Breast epithelium (tissue), 3 donors: Measurements from ENCODE around the gene ADCY5.

Experiments used
- POLR2A ChIP-seq: fragments of 450-650 bp; IDR thresholded peaks from one replicate; pipeline ENCODE4 v1.6.1; 2016; ENCODE audit warnings: antibody characterized with exemption, mild to moderate bottlenecking, moderate library complexity
- POLR2AphosphoS5 ChIP-seq, 3 donors: sonication (generic); formaldehyde crosslinking; IDR thresholded peaks; one replicate each; pipeline ENCODE4 v1.6.1; 2017; ENCODE audit warnings: antibody characterized with exemption in 3 of 3
- TF ChIP-seq, protein P1 (sequence below), 3 donors: fragments of 450-650 bp; IDR thresholded peaks; one replicate each; pipeline ENCODE4 v1.5.1; 2016 to 2017; ENCODE audit warnings: antibody characterized with exemption in 3 of 3, mild to moderate bottlenecking in 3 of 3, moderate library complexity in 3 of 3

DNA sequence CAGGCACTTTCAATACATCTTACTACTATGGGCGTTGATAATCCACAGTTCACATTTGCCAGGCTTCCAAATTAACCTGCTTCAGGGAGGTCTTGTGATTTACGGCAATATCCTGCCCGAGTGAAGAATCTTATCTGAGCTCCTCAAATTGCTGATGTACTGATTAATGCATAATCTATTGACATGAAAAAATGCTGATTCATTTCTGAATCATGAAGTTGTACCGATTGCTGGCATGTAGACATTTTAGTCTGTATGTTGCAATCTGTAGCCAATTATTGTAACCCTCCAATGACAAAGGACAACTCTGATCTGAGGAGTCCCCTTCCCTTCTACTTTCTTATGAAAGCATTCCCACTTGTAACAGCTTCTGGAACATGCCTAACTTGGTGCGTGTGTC lies 150.0 kb downstream of the ADCY5 start:
- TF ChIP-seq, protein P1, sequence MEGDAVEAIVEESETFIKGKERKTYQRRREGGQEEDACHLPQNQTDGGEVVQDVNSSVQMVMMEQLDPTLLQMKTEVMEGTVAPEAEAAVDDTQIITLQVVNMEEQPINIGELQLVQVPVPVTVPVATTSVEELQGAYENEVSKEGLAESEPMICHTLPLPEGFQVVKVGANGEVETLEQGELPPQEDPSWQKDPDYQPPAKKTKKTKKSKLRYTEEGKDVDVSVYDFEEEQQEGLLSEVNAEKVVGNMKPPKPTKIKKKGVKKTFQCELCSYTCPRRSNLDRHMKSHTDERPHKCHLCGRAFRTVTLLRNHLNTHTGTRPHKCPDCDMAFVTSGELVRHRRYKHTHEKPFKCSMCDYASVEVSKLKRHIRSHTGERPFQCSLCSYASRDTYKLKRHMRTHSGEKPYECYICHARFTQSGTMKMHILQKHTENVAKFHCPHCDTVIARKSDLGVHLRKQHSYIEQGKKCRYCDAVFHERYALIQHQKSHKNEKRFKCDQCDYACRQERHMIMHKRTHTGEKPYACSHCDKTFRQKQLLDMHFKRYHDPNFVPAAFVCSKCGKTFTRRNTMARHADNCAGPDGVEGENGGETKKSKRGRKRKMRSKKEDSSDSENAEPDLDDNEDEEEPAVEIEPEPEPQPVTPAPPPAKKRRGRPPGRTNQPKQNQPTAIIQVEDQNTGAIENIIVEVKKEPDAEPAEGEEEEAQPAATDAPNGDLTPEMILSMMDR (IDR thresholded peaks at IDR 0.05), result no peak
- no peak for TF ChIP-seq POLR2A
- no peak for TF ChIP-seq POLR2AphosphoS5 (IDR thresholded peaks at IDR 0.05)
